ENCODE measurements around the gene NDUFV2. TPM values are rescaled to one million over a fixed set of nuclear protein-coding genes. Genes with fewer than 3 reads are reported as not detected.
"Not testable (repeated sequence)": the region's sequence is repeated elsewhere in the genome, so short reads cannot be mapped to it uniquely, and the experiment has no call there.

NDUFV2 gene
- polyA plus RNA-seq, 3 donors: 55.4 to 184 (median 162) TPM

DNA sequence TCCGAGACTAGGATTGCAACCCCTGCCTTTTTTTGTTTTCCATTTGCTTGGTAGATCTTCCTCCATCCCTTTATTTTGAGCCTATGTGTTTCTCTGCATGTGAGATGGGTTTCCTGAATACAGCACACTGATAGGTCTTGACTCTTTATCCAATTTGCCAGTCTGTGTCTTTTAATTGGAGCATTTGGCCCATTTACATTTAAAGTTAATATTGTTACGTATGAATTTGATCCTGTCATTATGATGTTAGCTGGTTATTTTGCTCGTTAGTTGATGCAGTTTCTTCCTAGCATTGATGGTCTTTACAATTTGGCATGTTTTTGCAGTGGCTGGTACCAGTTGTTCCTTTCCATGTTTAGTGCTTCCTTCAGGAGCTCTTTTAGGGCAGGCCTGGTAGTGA is 67.0 kb downstream of the NDUFV2 start:
- DNase-seq; H3K27me3 Mint-ChIP-seq (ENCODE audit: low read depth in 3 of 3); H3K9ac ChIP-seq (ENCODE audit: insufficient read depth, low read length, poor library complexity, severe bottlenecking); H3K27me3 ChIP-seq (ENCODE audit: control insufficient read depth in 2 of 2, insufficient read depth in 2 of 2, low read length in 2 of 2); H3K4me3 Mint-ChIP-seq; H3K36me3 ChIP-seq (replicated peaks in 1 of 2; ENCODE audit: control insufficient read depth in 1 of 2, insufficient read depth in 2 of 2, low read length in 2 of 2); H2AFZ ChIP-seq (ENCODE audit: insufficient read depth, low read depth, low read length, poor library complexity, severe bottlenecking); H3K4me2 ChIP-seq (replicated peaks; ENCODE audit: extremely low read depth, low read length, poor library complexity, severe bottlenecking); intact Hi-C loops (cut with micrococcal nuclease); H3K27ac ChIP-seq (ENCODE audit: low read depth in 1 of 2, low read length in 2 of 2); H3K9me3 ChIP-seq (replicated peaks in 1 of 2; ENCODE audit: control insufficient read depth in 1 of 2, insufficient read depth in 1 of 2, low read length in 2 of 2); H3K4me3 ChIP-seq (replicated peaks in 1 of 3; ENCODE audit: low read depth in 2 of 3, low read length in 3 of 3): not testable (repeated sequence)
- H3K4me1 ChIP-seq (ENCODE audit: control insufficient read depth in 1 of 2, insufficient read depth in 2 of 2, low read length in 2 of 2): peaks cover 18 to 30% of the 10 kb centered on the region in 2 donors
- Mint-ChIP-seq H3K4me1 (peaks cover 59% of the 10 kb centered on the region), H3K9me3 (peaks cover 4 to 12% (median 8%) of the 10 kb centered on the region in 7 donors), H3K36me3 (peaks cover 11 to 17% of the 10 kb centered on the region in 2 donors), H3K27ac (peak overlapping the region in 1 of 7 donors; percentile 43)
- peaks cover 65% of the 10 kb centered on the region for H3K79me2 ChIP-seq (ENCODE audit: insufficient read depth, low read length)
- WGBS (ENCODE audit: insufficient coverage): no CpG with 5 or more reads among the region's 3 CpGs
- peaks cover 65% of the 10 kb centered on the region for H4K20me1 ChIP-seq (ENCODE audit: insufficient read depth, low read length)

DNA sequence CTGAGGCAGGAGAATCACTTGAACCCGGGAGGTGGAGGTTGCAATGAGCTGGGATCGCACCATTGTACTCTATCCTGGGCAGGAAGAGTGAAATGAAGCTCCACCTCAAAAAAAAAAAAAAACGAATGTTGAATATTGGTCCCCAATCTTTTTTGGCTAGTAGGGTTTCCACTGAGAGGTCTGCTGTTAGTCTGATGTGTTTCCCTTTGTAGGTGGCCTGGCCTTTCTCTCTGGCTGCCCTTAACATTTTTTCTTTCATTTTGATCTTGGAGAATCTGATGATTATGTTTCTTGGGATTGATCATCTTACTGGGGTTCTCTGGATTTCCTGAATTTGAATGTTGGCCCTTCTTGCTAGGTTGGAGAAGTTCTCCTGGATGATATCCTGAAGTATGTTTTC is 69.4 kb downstream of the NDUFV2 start:
- H3K36me3 ChIP-seq (replicated peaks in 1 of 2; ENCODE audit: control insufficient read depth in 1 of 2, insufficient read depth in 2 of 2, low read length in 2 of 2); intact Hi-C loops (cut with micrococcal nuclease); H2AFZ ChIP-seq (ENCODE audit: insufficient read depth, low read depth, low read length, poor library complexity, severe bottlenecking); H3K4me2 ChIP-seq (replicated peaks; ENCODE audit: extremely low read depth, low read length, poor library complexity, severe bottlenecking); H3K27me3 ChIP-seq (ENCODE audit: control insufficient read depth in 2 of 2, insufficient read depth in 2 of 2, low read length in 2 of 2); H3K9ac ChIP-seq (ENCODE audit: insufficient read depth, low read length, poor library complexity, severe bottlenecking); H3K27ac ChIP-seq (ENCODE audit: low read depth in 1 of 2, low read length in 2 of 2); H3K27me3 Mint-ChIP-seq (ENCODE audit: low read depth in 3 of 3); DNase-seq; H3K9me3 ChIP-seq (replicated peaks in 1 of 2; ENCODE audit: control insufficient read depth in 1 of 2, insufficient read depth in 1 of 2, low read length in 2 of 2); H3K4me3 Mint-ChIP-seq; H3K4me3 ChIP-seq (replicated peaks in 1 of 3; ENCODE audit: low read depth in 2 of 3, low read length in 3 of 3); H3K9me3 Mint-ChIP-seq: not testable (repeated sequence)
- H3K36me3 Mint-ChIP-seq: peaks cover 10 to 14% of the 10 kb centered on the region in 2 donors
- WGBS (ENCODE audit: insufficient coverage): no CpG with 5 or more reads among the region's 3 CpGs
- Histone ChIP-seq H3K4me1 (ENCODE audit: control insufficient read depth in 1 of 2, insufficient read depth in 2 of 2, low read length in 2 of 2) (peaks cover 23 to 38% of the 10 kb centered on the region in 2 donors), H3K79me2 (ENCODE audit: insufficient read depth, low read length) (peaks cover 78% of the 10 kb centered on the region), H4K20me1 (ENCODE audit: insufficient read depth, low read length) (peaks cover 80% of the 10 kb centered on the region)
- H3K4me1 Mint-ChIP-seq: peaks cover 72% of the 10 kb centered on the region
- H3K27ac Mint-ChIP-seq: peak overlapping the region in 1 of 7 donors; percentile 49

DNA sequence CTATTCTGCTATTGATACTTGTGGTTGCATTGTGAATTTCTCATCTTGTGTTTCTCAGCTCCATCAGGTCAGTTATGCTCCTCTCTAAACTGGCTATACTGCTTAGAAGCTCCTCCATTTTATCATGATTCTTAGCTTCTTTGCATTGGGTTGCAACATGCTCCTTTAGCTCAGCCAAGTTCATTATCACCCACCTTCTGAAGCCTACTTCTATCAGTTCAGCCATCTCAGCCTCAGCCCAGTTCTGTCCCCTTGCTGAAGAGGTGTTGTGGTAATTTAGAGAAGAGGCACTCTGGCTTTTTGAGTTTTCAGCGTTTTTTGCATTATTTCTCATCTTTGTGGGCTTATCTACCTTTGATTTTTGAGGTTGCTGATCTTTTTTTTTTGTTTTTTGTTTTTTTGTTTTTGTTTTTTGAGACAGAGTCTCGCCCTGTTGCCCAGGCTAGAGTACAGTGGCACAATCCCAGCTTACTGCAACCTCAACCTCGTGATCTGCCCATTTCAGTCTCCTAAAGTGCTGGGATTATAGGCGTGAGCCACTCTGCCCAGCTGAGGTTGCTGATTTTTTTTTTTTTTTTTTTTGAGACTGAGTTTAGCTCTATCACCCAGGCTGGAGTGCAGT is 70.1 kb downstream of the NDUFV2 start:
- Histone ChIP-seq H4K20me1 (ENCODE audit: insufficient read depth, low read length) (peaks cover 83% of the 10 kb centered on the region), H2AFZ (ENCODE audit: insufficient read depth, low read depth, low read length, poor library complexity, severe bottlenecking) (no peak overlapping the region), H3K27ac (ENCODE audit: low read depth in 1 of 2, low read length in 2 of 2) (no peak overlapping the region), H3K27me3 (ENCODE audit: control insufficient read depth in 2 of 2, insufficient read depth in 2 of 2, low read length in 2 of 2) (no peaks in the 10 kb centered on the region), H3K36me3 (replicated peaks in 1 of 2; ENCODE audit: control insufficient read depth in 1 of 2, insufficient read depth in 2 of 2, low read length in 2 of 2) (no peaks in the 10 kb centered on the region), H3K4me3 (replicated peaks in 1 of 3; ENCODE audit: low read depth in 2 of 3, low read length in 3 of 3) (no peak overlapping the region), H3K79me2 (ENCODE audit: insufficient read depth, low read length) (peaks cover 83% of the 10 kb centered on the region), H3K4me2 (replicated peaks; ENCODE audit: extremely low read depth, low read length, poor library complexity, severe bottlenecking) (no peak overlapping the region), H3K4me1 (ENCODE audit: control insufficient read depth in 1 of 2, insufficient read depth in 2 of 2, low read length in 2 of 2) (peaks cover 23 to 40% of the 10 kb centered on the region in 2 donors), H3K9me3 (replicated peaks in 1 of 2; ENCODE audit: control insufficient read depth in 1 of 2, insufficient read depth in 1 of 2, low read length in 2 of 2) (no peaks in the 10 kb centered on the region), H3K9ac (ENCODE audit: insufficient read depth, low read length, poor library complexity, severe bottlenecking) (no peak overlapping the region)
- TF ChIP-seq, protein P1, sequence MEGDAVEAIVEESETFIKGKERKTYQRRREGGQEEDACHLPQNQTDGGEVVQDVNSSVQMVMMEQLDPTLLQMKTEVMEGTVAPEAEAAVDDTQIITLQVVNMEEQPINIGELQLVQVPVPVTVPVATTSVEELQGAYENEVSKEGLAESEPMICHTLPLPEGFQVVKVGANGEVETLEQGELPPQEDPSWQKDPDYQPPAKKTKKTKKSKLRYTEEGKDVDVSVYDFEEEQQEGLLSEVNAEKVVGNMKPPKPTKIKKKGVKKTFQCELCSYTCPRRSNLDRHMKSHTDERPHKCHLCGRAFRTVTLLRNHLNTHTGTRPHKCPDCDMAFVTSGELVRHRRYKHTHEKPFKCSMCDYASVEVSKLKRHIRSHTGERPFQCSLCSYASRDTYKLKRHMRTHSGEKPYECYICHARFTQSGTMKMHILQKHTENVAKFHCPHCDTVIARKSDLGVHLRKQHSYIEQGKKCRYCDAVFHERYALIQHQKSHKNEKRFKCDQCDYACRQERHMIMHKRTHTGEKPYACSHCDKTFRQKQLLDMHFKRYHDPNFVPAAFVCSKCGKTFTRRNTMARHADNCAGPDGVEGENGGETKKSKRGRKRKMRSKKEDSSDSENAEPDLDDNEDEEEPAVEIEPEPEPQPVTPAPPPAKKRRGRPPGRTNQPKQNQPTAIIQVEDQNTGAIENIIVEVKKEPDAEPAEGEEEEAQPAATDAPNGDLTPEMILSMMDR (IDR thresholded peaks at IDR 0.05): no peak
- Mint-ChIP-seq H3K27ac (peak overlapping the region in 4 of 7 donors; percentile 37 to 84 (median 58)), H3K4me3 (no peak overlapping the region), H3K4me1 (peaks cover 75% of the 10 kb centered on the region), H3K36me3 (peaks cover 10 to 15% of the 10 kb centered on the region in 2 donors), H3K9me3 (peaks cover 2 to 5% (median 3%) of the 10 kb centered on the region in 7 donors), H3K27me3 (ENCODE audit: low read depth in 3 of 3) (no peaks in the 10 kb centered on the region)
- DNase-seq: no peak
- 82% methylated on average over 3 of the region's 4 CpGs for WGBS (ENCODE audit: insufficient coverage)
- intact Hi-C loops (cut with micrococcal nuclease): no loop called here
